MCF 10A (cell line): ENCODE results near the gene SEMA3A. TPM values are rescaled to one million over a fixed set of nuclear protein-coding genes. Genes with fewer than 3 reads are reported as not detected.

ENCODE experiments used
- BruUV-seq: library from RNA; stranded (reverse); fragments of 400-500 nt; replicated peaks from 2 replicates; lab custom pipeline; 2021; lab: Mats Ljungman, UMichigan
- CTCF ChIA-PET: fragments of 300-600 bp; sonication (Branson Sonifier 250); formaldehyde crosslinking; extraction: SDS; loops from one replicate; lab custom pipeline; 2021; ENCODE audit warnings: antibody characterized with exemption, inconsistent platforms; lab: Yijun Ruan, JAX
- POLR2A ChIA-PET: fragments of 300-600, 350-650 bp; sonication (Branson Sonifier 250); formaldehyde crosslinking; extraction: SDS; loops from one replicate; lab custom pipeline; 2020; ENCODE audit warnings: antibody characterized with exemption, inconsistent platforms; lab: Yijun Ruan, JAX
- DNase-seq: peaks from one replicate; pipeline ENCODE4 v3.0.0-alpha.2; 2018; ENCODE audit not compliant: unreplicated experiment
- H3K27ac Mint-ChIP-seq: one replicate; pipeline ENCODE4 v1.8.0; 2022; ENCODE audit warnings: mild to moderate bottlenecking, low read depth, mixed read lengths; ENCODE audit not compliant: unreplicated experiment
- H3K27me3 Mint-ChIP-seq: one replicate; pipeline ENCODE4 v1.8.0; 2022; ENCODE audit warnings: mixed read lengths; ENCODE audit not compliant: insufficient read depth, unreplicated experiment
- H3K36me3 Mint-ChIP-seq: one replicate; pipeline ENCODE4 v1.8.0; 2022; ENCODE audit warnings: mild to moderate bottlenecking, moderate library complexity, mixed read lengths; ENCODE audit not compliant: insufficient read depth, unreplicated experiment
- H3K4me1 Mint-ChIP-seq: one replicate; pipeline ENCODE4 v1.8.0; 2022; ENCODE audit warnings: mixed read lengths; ENCODE audit not compliant: insufficient read depth, unreplicated experiment
- H3K4me3 Mint-ChIP-seq: one replicate; pipeline ENCODE4 v1.8.0; 2022; ENCODE audit warnings: mild to moderate bottlenecking, moderate library complexity, mixed read lengths; ENCODE audit not compliant: unreplicated experiment
- H3K9me3 Mint-ChIP-seq: one replicate; pipeline ENCODE4 v1.8.0; 2022; ENCODE audit warnings: mixed read lengths; ENCODE audit not compliant: unreplicated experiment
- CTCF ChIP-seq: fragments of 200-600 bp; IDR thresholded peaks from one replicate; pipeline ENCODE4 v1.8.0; 2022; ENCODE audit warnings: antibody characterized with exemption, mild to moderate bottlenecking; ENCODE audit not compliant: unreplicated experiment
- intact Hi-C: fragments of 100-400 bp; cut with micrococcal nuclease; formaldehyde crosslinking; loops from 2 replicates; pipeline ENCODE4 v1.14.1; 2022
- total RNA-seq: library from RNA; stranded (reverse); gene quantifications from 2 replicates; pipeline ENCODE4 v1.2.3, GENCODE V29; 2022

The SEMA3A gene
- total RNA-seq, 1 experiment from 2014 or later, result 3.2 TPM

- ChIA-PET POLR2A (no interaction called here), CTCF (interaction anchor here (1.2 kb wide), 1 partner anchor 1324 kb away, joined by 3 read pairs; no protein-coding TSS in a partner anchor)
- Mint-ChIP-seq H3K36me3 (no peaks in the 10 kb centered on the region), H3K9me3 (no peaks in the 10 kb centered on the region), H3K27me3 (no peaks in the 10 kb centered on the region), H3K4me1 (no peaks in the 10 kb centered on the region), H3K27ac (no peak overlapping the region), H3K4me3 (no peak overlapping the region)
- intact Hi-C loops, result no loop called here
- no TSS peak for BruUV-seq
- TF ChIP-seq CTCF, result no peak
- DNase-seq, result no peak
Measured at GRCh38 chr7:84149573-84149972, 45.0 kb downstream of the SEMA3A start.

GRCh38 chr7:84145892-84146291 lies 48.7 kb downstream of the SEMA3A start:
- BruUV-seq, result no TSS peak
- ChIA-PET POLR2A (no interaction called here), CTCF (no interaction called here)
- H3K36me3 Mint-ChIP-seq, result no peaks in the 10 kb centered on the region
- H3K27me3 Mint-ChIP-seq, result no peaks in the 10 kb centered on the region
- intact Hi-C loops, result no loop called here
- no peaks in the 10 kb centered on the region for H3K4me1 Mint-ChIP-seq
- TF ChIP-seq CTCF, result no peak
- no peak overlapping the region for H3K27ac Mint-ChIP-seq
- no peak for DNase-seq
- H3K9me3 Mint-ChIP-seq, result no peaks in the 10 kb centered on the region
- H3K4me3 Mint-ChIP-seq, result no peak overlapping the region

- H3K27ac Mint-ChIP-seq, result no peak overlapping the region
- H3K9me3 Mint-ChIP-seq, result no peaks in the 10 kb centered on the region
- TF ChIP-seq CTCF, result no peak
- H3K36me3 Mint-ChIP-seq, result no peaks in the 10 kb centered on the region
- ChIA-PET CTCF (no interaction called here), POLR2A (no interaction called here)
- no peak for DNase-seq
- no peak overlapping the region for H3K4me3 Mint-ChIP-seq
- BruUV-seq, result no TSS peak
- H3K27me3 Mint-ChIP-seq, result no peaks in the 10 kb centered on the region
- H3K4me1 Mint-ChIP-seq, result peaks cover 6% of the 10 kb centered on the region
- intact Hi-C loops, result no loop called here
Measured at GRCh38 chr7:84144935-84145334, 49.7 kb downstream of the SEMA3A start.

- POLR2A ChIA-PET, result no interaction called here
- no peak overlapping the region for H3K27ac Mint-ChIP-seq
- no peak for TF ChIP-seq CTCF
- no peaks in the 10 kb centered on the region for H3K9me3 Mint-ChIP-seq
- DNase-seq, result no peak
- no peaks in the 10 kb centered on the region for H3K27me3 Mint-ChIP-seq
- H3K4me1 Mint-ChIP-seq, result peaks cover 8% of the 10 kb centered on the region
- intact Hi-C loops, result no loop called here
- no peak overlapping the region for H3K4me3 Mint-ChIP-seq
- CTCF ChIA-PET, result no interaction called here
- H3K36me3 Mint-ChIP-seq, result no peaks in the 10 kb centered on the region
- no TSS peak for BruUV-seq
Measured at GRCh38 chr7:84144480-84144879, 50.1 kb downstream of the SEMA3A start.
